HL-60 (cell line): ENCODE measurements around the gene TGFBR3.

Source experiments
- DNase-seq, 2 experiments: peaks; one replicate each; pipeline ENCODE4 v3.0.0-alpha.2; 2010 to 2020; ENCODE audit warnings: low read depth in 1 of 2, low spot score in 1 of 2
- H3K27ac ChIP-seq: fragments of 250-450 bp; sonication (Bioruptor Pico); replicated peaks from 2 replicates; pipeline ENCODE4 v1.5.1; 2020; ENCODE audit warnings: mild to moderate bottlenecking, moderate library complexity
- H3K27me3 ChIP-seq: fragments of 250-450 bp; sonication (Bioruptor Pico); 2 replicates; pipeline ENCODE4 v1.5.1; 2021; ENCODE audit warnings: mild to moderate bottlenecking, moderate library complexity; ENCODE audit not compliant: insufficient read depth, poor library complexity, severe bottlenecking
- H3K4me3 ChIP-seq: replicated peaks from 2 replicates; pipeline ENCODE4 v1.5.1; 2011; ENCODE audit warnings: mild to moderate bottlenecking, control low read depth, low read length; ENCODE audit not compliant: insufficient read depth
- CTCF ChIP-seq: IDR thresholded peaks from one replicate; pipeline ENCODE4 v1.5.1; 2011; ENCODE audit warnings: low read length, control low read depth, inconsistent platforms; ENCODE audit not compliant: insufficient read depth
- GABPA ChIP-seq: IDR thresholded peaks from 2 replicates; pipeline ENCODE4 v1.6.1; 2012; ENCODE audit warnings: low read depth
- POLR2AphosphoS5 ChIP-seq: IDR thresholded peaks from 2 replicates; pipeline ENCODE4 v1.6.1; 2012; ENCODE audit warnings: low read depth
- REST ChIP-seq: IDR thresholded peaks from 2 replicates; pipeline ENCODE4 v1.6.1; 2012; ENCODE audit warnings: low read depth; ENCODE audit not compliant: insufficient replicate concordance
- SPI1 ChIP-seq: IDR thresholded peaks from 2 replicates; pipeline ENCODE4 v1.6.1; 2012; ENCODE audit warnings: low read depth, mild to moderate bottlenecking, borderline replicate concordance

The TGFBR3 gene

GRCh38 chr1:91679446-91679845 lies 206.5 kb downstream of the TGFBR3 start:
- no peak for DNase-seq
- Histone ChIP-seq H3K4me3 (no peak overlapping the region), H3K27me3 (no peaks in the 10 kb centered on the region), H3K27ac (no peak overlapping the region)
- no peak for TF ChIP-seq POLR2AphosphoS5
- TF ChIP-seq SPI1, result no peak

- H3K27me3 ChIP-seq, result no peaks in the 10 kb centered on the region
- TF ChIP-seq GABPA (no peak), CTCF (no peak), SPI1 (no peak), POLR2AphosphoS5 (no peak), REST (no peak)
- no peak overlapping the region for H3K4me3 ChIP-seq
- no peak for DNase-seq
- no peak overlapping the region for H3K27ac ChIP-seq
These were observed 209.9 kb downstream of the TGFBR3 start for GRCh38 chr1:91676030-91676429.

- no peak overlapping the region for H3K4me3 ChIP-seq
- TF ChIP-seq POLR2AphosphoS5 (no peak), REST (no peak), SPI1 (no peak), GABPA (no peak), CTCF (no peak)
- DNase-seq, result no peak
- H3K27ac ChIP-seq, result no peak overlapping the region
- no peaks in the 10 kb centered on the region for H3K27me3 ChIP-seq
These were observed 211.8 kb downstream of the TGFBR3 start for GRCh38 chr1:91674107-91674506.

GRCh38 chr1:91673613-91674012 lies 212.3 kb downstream of the TGFBR3 start:
- H3K4me3 ChIP-seq, result no peak overlapping the region
- no peak for DNase-seq
- no peak for TF ChIP-seq CTCF
- no peak for TF ChIP-seq POLR2AphosphoS5
- no peak for TF ChIP-seq GABPA
- no peak for TF ChIP-seq REST
- no peak for TF ChIP-seq SPI1
- no peak overlapping the region for H3K27ac ChIP-seq
- no peaks in the 10 kb centered on the region for H3K27me3 ChIP-seq
